ENCODE results near the gene C3AR1.

Gene C3AR1

GRCh38 chr12:8040791-8041190, 25.4 kb downstream of the C3AR1 start:
- no peak for DNase-seq
- Histone ChIP-seq H3K4me2 (ENCODE audit: low read depth, low read length) (no peak overlapping the region), H3K4me1 (ENCODE audit: low read length) (peaks cover 12% of the 10 kb centered on the region; the same call in 1 of the 2 replicates), H2AFZ (ENCODE audit: low read length) (no peak overlapping the region), H3K27ac (ENCODE audit: low read length) (no peak overlapping the region), H3K4me3 (ENCODE audit: low read length) (no peak overlapping the region), H3K36me3 (replicated peaks; ENCODE audit: insufficient read depth, low read length) (peaks cover 8% of the 10 kb centered on the region; the same call in 1 of the 2 replicates), H3K79me2 (ENCODE audit: low read length) (peaks cover 21% of the 10 kb centered on the region), H3F3A (ENCODE audit: insufficient read depth, low read length) (no peaks in the 10 kb centered on the region), H4K20me1 (ENCODE audit: insufficient read depth, low read length) (no peaks in the 10 kb centered on the region), H3K9ac (ENCODE audit: low read length) (no peak overlapping the region), H3K9me2 (replicated peaks; ENCODE audit: insufficient read depth, low read length) (no peaks in the 10 kb centered on the region), H3K27me3 (replicated peaks; ENCODE audit: insufficient read depth, low read length) (no peaks in the 10 kb centered on the region), H3K9me3 (replicated peaks; ENCODE audit: insufficient read depth, low read length) (no peaks in the 10 kb centered on the region)
- no peak for TF ChIP-seq EZH2phosphoT487 (IDR thresholded peaks at IDR 0.05; ENCODE audit: low read length)
- TF ChIP-seq CTCF (IDR thresholded peaks at IDR 0.05; ENCODE audit: low read length): no peak
- TF ChIP-seq EZH2 (optimal IDR thresholded peaks at IDR 0.05; ENCODE audit: low read depth, low read length): no peak

- Histone ChIP-seq H3K9me2 (replicated peaks; ENCODE audit: insufficient read depth, low read length) (no peaks in the 10 kb centered on the region), H3F3A (ENCODE audit: insufficient read depth, low read length) (no peaks in the 10 kb centered on the region), H2AFZ (ENCODE audit: low read length) (no peak overlapping the region), H4K20me1 (ENCODE audit: insufficient read depth, low read length) (no peaks in the 10 kb centered on the region), H3K36me3 (replicated peaks; ENCODE audit: insufficient read depth, low read length) (peaks cover 6% of the 10 kb centered on the region; the same call in 1 of the 2 replicates), H3K27me3 (replicated peaks; ENCODE audit: insufficient read depth, low read length) (no peaks in the 10 kb centered on the region), H3K9ac (ENCODE audit: low read length) (no peak overlapping the region), H3K79me2 (ENCODE audit: low read length) (peaks cover 34% of the 10 kb centered on the region), H3K9me3 (replicated peaks; ENCODE audit: insufficient read depth, low read length) (no peaks in the 10 kb centered on the region), H3K4me1 (ENCODE audit: low read length) (peaks cover 18% of the 10 kb centered on the region; the same call in 1 of the 2 replicates), H3K4me2 (ENCODE audit: low read depth, low read length) (no peak overlapping the region), H3K4me3 (ENCODE audit: low read length) (no peak overlapping the region), H3K27ac (ENCODE audit: low read length) (no peak overlapping the region)
- DNase-seq: no peak
- no peak for TF ChIP-seq EZH2phosphoT487 (IDR thresholded peaks at IDR 0.05; ENCODE audit: low read length)
- TF ChIP-seq CTCF (IDR thresholded peaks at IDR 0.05; ENCODE audit: low read length): no peak
- TF ChIP-seq EZH2 (optimal IDR thresholded peaks at IDR 0.05; ENCODE audit: low read depth, low read length): no peak
Observed at GRCh38 chr12:8038659-8039114, 27.5 kb downstream of the C3AR1 start.

GRCh38 chr12:8037947-8038346, 28.2 kb downstream of the C3AR1 start:
- H3K27ac ChIP-seq (ENCODE audit: low read length): no peak overlapping the region

More at GRCh38 chr12:8037947-8038346, 28.2 kb downstream of the C3AR1 start:
- Histone ChIP-seq H3K79me2 (ENCODE audit: low read length) (peaks cover 41% of the 10 kb centered on the region), H3K36me3 (replicated peaks; ENCODE audit: insufficient read depth, low read length) (0 out of 2 replicates have a peak, but pooled peaks cover 3% of the 10 kb centered on the region), H3K9me3 (replicated peaks; ENCODE audit: insufficient read depth, low read length) (no peaks in the 10 kb centered on the region), H3K9ac (ENCODE audit: low read length) (no peak overlapping the region), H3K27me3 (replicated peaks; ENCODE audit: insufficient read depth, low read length) (no peaks in the 10 kb centered on the region), H3K4me1 (ENCODE audit: low read length) (peaks cover 22% of the 10 kb centered on the region; the same call in 1 of the 2 replicates), H3K4me3 (ENCODE audit: low read length) (no peak overlapping the region), H3F3A (ENCODE audit: insufficient read depth, low read length) (no peaks in the 10 kb centered on the region), H3K9me2 (replicated peaks; ENCODE audit: insufficient read depth, low read length) (no peaks in the 10 kb centered on the region), H4K20me1 (ENCODE audit: insufficient read depth, low read length) (no peaks in the 10 kb centered on the region), H2AFZ (ENCODE audit: low read length) (no peak overlapping the region), H3K4me2 (ENCODE audit: low read depth, low read length) (no peak overlapping the region)
- TF ChIP-seq EZH2 (optimal IDR thresholded peaks at IDR 0.05; ENCODE audit: low read depth, low read length) (no peak), EZH2phosphoT487 (IDR thresholded peaks at IDR 0.05; ENCODE audit: low read length) (no peak), CTCF (IDR thresholded peaks at IDR 0.05; ENCODE audit: low read length) (no peak)
- no peak for DNase-seq

Data from MM.1S (cell line).